B cell (primary cell): ENCODE data around the gene DCHS1. TPM values are rescaled to one million over a fixed set of nuclear protein-coding genes. Genes with fewer than 3 reads are reported as not detected.

Experiments used
- ATAC-seq: fragments of 200-7000 bp; cut with Tn5 transposase; one replicate; pipeline ENCODE4 v1.10.0; 2021; ENCODE audit warnings: low read depth, mild to moderate bottlenecking, moderate number of reproducible peaks, moderate library complexity
- CTCF ChIA-PET: fragments of 350-600 bp; sonication (Branson Sonifier 250); formaldehyde crosslinking; loops from one replicate; lab custom pipeline; 2021; ENCODE audit warnings: antibody characterized with exemption, inconsistent platforms; lab: Charles Lee
- POLR2A ChIA-PET: fragments of 350-600 bp; sonication (Branson Sonifier 250); formaldehyde crosslinking; loops from one replicate; lab custom pipeline; 2021; ENCODE audit warnings: antibody characterized with exemption; lab: Charles Lee
- DNase-seq: peaks from one replicate; pipeline ENCODE4 v3.0.0; 2013
- H2AFZ ChIP-seq: 2 replicates; pipeline ENCODE4 v1.6.1; 2012; ENCODE audit warnings: mild to moderate bottlenecking, low read depth, low read length; ENCODE audit not compliant: insufficient read depth, poor library complexity, severe bottlenecking
- H3K27ac ChIP-seq, 2 donors: 1 replicate in 1 of 2; 2 replicates in 1 of 2; pipeline ENCODE4 v1.5.1; 2012 to 2013; ENCODE audit warnings: low read length in 2 of 2, mild to moderate bottlenecking in 2 of 2, moderate library complexity in 1 of 2
- H3K27me3 ChIP-seq, 4 experiments: fragments of 200-600 bp in 1 of 4; sonication (generic) in 1 of 4; replicated peaks in 1 of 4; 1 replicate in 2 of 4; 2 replicates in 2 of 4; pipeline versions ENCODE4 v1.6.1 to v1.7.0; 2013 to 2016; ENCODE audit warnings: low read length in 3 of 4, mild to moderate bottlenecking in 2 of 4, mixed read lengths in 1 of 4, moderate library complexity in 1 of 4; ENCODE audit not compliant: insufficient read depth in 4 of 4, control insufficient read depth in 3 of 4; ENCODE audit errors: control extremely low read depth in 1 of 4
- H3K36me3 ChIP-seq, 2 experiments: replicated peaks in 1 of 2; 1 replicate in 1 of 2; 2 replicates in 1 of 2; pipeline versions ENCODE4 v1.6.1 to v1.7.1; 2013; ENCODE audit warnings: low read length in 1 of 2; ENCODE audit not compliant: insufficient read depth in 2 of 2, control insufficient read depth in 1 of 2; ENCODE audit errors: control extremely low read depth in 1 of 2, extremely low read depth in 1 of 2
- H3K4me1 ChIP-seq, 2 donors: fragments of 200-600 bp in 1 of 2; sonication (generic) in 1 of 2; 1 replicate in 1 of 2; 2 replicates in 1 of 2; pipeline versions ENCODE4 v1.5.1 to v1.6.1; 2013 to 2017; ENCODE audit warnings: low read length in 2 of 2; ENCODE audit not compliant: control insufficient read depth in 2 of 2, insufficient read depth in 2 of 2
- H3K4me2 ChIP-seq: replicated peaks from 2 replicates; pipeline ENCODE3; 2012; ENCODE audit warnings: mild to moderate bottlenecking, low read depth, low read length; ENCODE audit not compliant: poor library complexity, severe bottlenecking
- H3K4me3 ChIP-seq, 5 experiments: fragments of 200-600 bp in 1 of 5; sonication (generic) in 1 of 5; 1 replicate in 3 of 5; 2 replicates in 2 of 5; pipeline versions ENCODE4 v1.5.1 to v1.7.0; 2011 to 2016; ENCODE audit warnings: low read length in 4 of 5, mild to moderate bottlenecking in 4 of 5, low read depth in 2 of 5, control low read depth in 1 of 5, moderate library complexity in 1 of 5; ENCODE audit not compliant: insufficient read depth in 1 of 5; ENCODE audit errors: control extremely low read depth in 1 of 5, extremely low read depth in 1 of 5
- H3K79me2 ChIP-seq: fragments of 200-600 bp; sonication (generic); one replicate; pipeline ENCODE4 v1.6.0; 2016; ENCODE audit warnings: low read length; ENCODE audit not compliant: control insufficient read depth, insufficient read depth
- H3K9ac ChIP-seq: fragments of 200-600 bp; sonication (generic); 2 replicates; pipeline ENCODE4 v1.6.1; 2017; ENCODE audit warnings: mild to moderate bottlenecking, low read length, moderate library complexity
- H3K9me3 ChIP-seq, 3 donors: one replicate each; pipeline versions ENCODE4 v1.6.1 to v1.7.1; 2013; ENCODE audit warnings: low read length in 2 of 3; ENCODE audit not compliant: control insufficient read depth in 2 of 3, insufficient read depth in 1 of 3; ENCODE audit errors: control extremely low read depth in 1 of 3
- H4K20me1 ChIP-seq: 2 replicates; pipeline ENCODE4 v1.6.0; 2012; ENCODE audit warnings: mild to moderate bottlenecking, low read length; ENCODE audit not compliant: insufficient read depth, control insufficient read depth, poor library complexity, severe bottlenecking
- H3K27ac Mint-ChIP-seq: one replicate; pipeline ENCODE4 v1.8.0; 2021; ENCODE audit warnings: mixed read lengths
- H3K27me3 Mint-ChIP-seq: one replicate; pipeline ENCODE4 v1.8.0; 2021; ENCODE audit warnings: mixed read lengths
- H3K4me1 Mint-ChIP-seq: one replicate; pipeline ENCODE4 v1.8.0; 2021; ENCODE audit warnings: mixed read lengths
- H3K4me3 Mint-ChIP-seq: one replicate; pipeline ENCODE4 v1.8.0; 2021; ENCODE audit warnings: mixed read lengths
- H3K9me3 Mint-ChIP-seq: one replicate; pipeline ENCODE4 v1.8.0; 2022; ENCODE audit warnings: mixed read lengths; ENCODE audit not compliant: insufficient read depth
- EZH2 ChIP-seq: IDR thresholded peaks from 2 replicates; pipeline ENCODE4 v1.6.1; 2012; ENCODE audit warnings: borderline replicate concordance, low read depth, mild to moderate bottlenecking, moderate library complexity, low read length; ENCODE audit not compliant: insufficient read depth, poor library complexity, severe bottlenecking
- WGBS: methylation state at CpG from one replicate; pipeline ENCODE4 v1.1.5; 2013; ENCODE audit warnings: missing lambda C conversion rate; ENCODE audit not compliant: insufficient coverage; 5-methylcytosine and 5-hydroxymethylcytosine counted together
- intact Hi-C: fragments of 100-400 bp; cut with micrococcal nuclease; formaldehyde crosslinking; loops from one replicate; pipeline ENCODE4 v1.10.0; 2022
- polyA plus RNA-seq: library from polyadenylated mRNA; depleted of rRNA; stranded (reverse); fragments of >200 nt; gene quantifications from 2 replicates; pipeline ENCODE4 v1.2.3, GENCODE V29; 2012
- total RNA-seq, 2 donors: library from RNA; stranded (reverse); fragments of 120-200 nt in 1 of 2; gene quantifications; 1 replicate in 1 of 2; 2 replicates in 1 of 2; pipeline versions ENCODE4 v1.2.3 to v1.2.4, GENCODE V29; 2013 to 2022
- TF ChIP-seq, protein P1 (sequence below): fragments of 200-600 bp; IDR thresholded peaks from one replicate; pipeline ENCODE4 v1.8.0; 2022; ENCODE audit warnings: antibody characterized with exemption, mild to moderate bottlenecking

The DCHS1 gene
- total and polyA plus RNA-seq, 2 donors (not counting 1 experiment from before 2014, with no cell fraction given), result 0.31 to 0.84 TPM

DNA sequence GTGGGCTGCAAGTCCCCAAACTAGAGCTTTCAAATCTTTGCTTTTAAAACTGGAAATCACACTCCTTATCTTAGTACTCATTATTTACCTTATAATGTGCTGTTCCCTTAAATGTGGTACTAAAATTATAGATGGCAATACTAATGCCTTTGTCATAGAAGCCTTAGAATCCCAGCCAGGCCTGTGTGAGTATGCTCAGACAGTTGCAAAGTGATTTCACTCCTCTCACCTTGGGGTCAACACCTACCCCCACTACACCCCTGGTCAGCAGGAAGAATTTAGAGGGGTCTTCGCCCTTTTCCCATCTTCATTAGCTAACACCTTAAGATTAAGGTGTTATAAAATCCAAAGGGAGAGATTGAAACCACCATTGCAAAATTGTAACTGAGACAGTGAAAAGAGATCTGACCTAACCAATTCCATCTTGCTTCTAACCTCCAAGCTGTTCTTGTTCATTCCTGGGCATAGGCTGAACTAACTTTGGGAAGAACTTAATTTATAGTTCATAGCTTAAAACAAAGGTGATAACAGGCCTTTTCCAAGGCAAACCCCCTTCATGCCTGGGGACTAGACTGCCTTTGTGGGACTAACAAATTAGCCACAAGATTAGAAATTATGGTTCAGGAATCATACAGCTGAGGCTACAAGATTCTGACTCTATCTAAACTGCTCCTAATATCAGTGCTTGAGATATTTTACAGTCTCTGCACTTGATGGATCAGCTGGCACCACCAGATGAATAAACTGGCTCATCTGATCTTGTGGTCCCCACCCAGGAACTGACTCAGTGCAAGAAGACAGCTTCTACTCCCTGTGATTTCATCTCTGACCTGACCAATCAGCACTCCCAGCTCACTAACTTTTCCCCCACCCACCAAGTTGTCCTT is 38.0 kb upstream of the DCHS1 start:
- Mint-ChIP-seq H3K4me3 (no peak overlapping the region), H3K4me1 (no peaks in the 10 kb centered on the region), H3K9me3 (no peaks in the 10 kb centered on the region), H3K27ac (no peak overlapping the region), H3K27me3 (no peaks in the 10 kb centered on the region)
- DNase-seq (no peak), ATAC-seq (no peak)
- Histone ChIP-seq H3K79me2 (no peaks in the 10 kb centered on the region), H3K9ac (no peak overlapping the region), H3K4me2 (no peak overlapping the region), H3K4me1 (no peaks in the 10 kb centered on the region), H2AFZ (no peak overlapping the region), H3K27me3 (no peaks in the 10 kb centered on the region), H4K20me1 (no peaks in the 10 kb centered on the region), H3K36me3 (no peaks in the 10 kb centered on the region), H3K4me3 (no peak overlapping the region), H3K9me3 (no peaks in the 10 kb centered on the region), H3K27ac (no peak overlapping the region)
- intact Hi-C loops, result no loop called here
- CTCF ChIA-PET, result interaction anchor here (0.6 to 1.3 kb wide), 3 partner anchors 10 to 249 kb away, joined by 3 to 7 read pairs (median 4); partner anchors contain the start of gene MRPL17
- POLR2A ChIA-PET, result no interaction called here
- no CpG with 5 or more reads among the region's 1 CpG for whole genome bisulfite sequencing
- no peak for TF ChIP-seq EZH2
- TF ChIP-seq, protein P1, sequence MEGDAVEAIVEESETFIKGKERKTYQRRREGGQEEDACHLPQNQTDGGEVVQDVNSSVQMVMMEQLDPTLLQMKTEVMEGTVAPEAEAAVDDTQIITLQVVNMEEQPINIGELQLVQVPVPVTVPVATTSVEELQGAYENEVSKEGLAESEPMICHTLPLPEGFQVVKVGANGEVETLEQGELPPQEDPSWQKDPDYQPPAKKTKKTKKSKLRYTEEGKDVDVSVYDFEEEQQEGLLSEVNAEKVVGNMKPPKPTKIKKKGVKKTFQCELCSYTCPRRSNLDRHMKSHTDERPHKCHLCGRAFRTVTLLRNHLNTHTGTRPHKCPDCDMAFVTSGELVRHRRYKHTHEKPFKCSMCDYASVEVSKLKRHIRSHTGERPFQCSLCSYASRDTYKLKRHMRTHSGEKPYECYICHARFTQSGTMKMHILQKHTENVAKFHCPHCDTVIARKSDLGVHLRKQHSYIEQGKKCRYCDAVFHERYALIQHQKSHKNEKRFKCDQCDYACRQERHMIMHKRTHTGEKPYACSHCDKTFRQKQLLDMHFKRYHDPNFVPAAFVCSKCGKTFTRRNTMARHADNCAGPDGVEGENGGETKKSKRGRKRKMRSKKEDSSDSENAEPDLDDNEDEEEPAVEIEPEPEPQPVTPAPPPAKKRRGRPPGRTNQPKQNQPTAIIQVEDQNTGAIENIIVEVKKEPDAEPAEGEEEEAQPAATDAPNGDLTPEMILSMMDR, result no peak

DNA sequence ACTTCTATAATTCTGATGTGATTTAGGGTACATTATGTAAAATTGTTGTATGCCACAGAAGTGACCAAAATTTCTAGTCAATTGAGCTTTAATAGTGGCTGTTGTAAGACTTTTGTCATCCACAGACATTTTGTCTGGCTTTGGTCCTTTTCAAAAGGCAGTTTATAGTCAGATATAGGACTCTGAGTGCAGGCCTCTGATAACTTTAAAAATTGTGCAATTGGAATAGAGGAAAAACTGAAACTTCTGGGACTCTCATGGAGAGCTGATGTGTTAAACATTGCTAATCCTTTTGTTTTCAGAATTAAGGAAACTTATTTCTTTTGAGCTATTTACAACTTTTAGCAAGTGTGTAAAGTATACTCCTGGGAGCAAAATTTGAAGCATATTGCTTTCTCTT is 36.5 kb upstream of the DCHS1 start:
- Histone ChIP-seq H3K27me3 (no peaks in the 10 kb centered on the region), H3K4me2 (no peak overlapping the region), H3K9ac (no peak overlapping the region), H2AFZ (no peak overlapping the region), H3K27ac (no peak overlapping the region), H3K9me3 (no peaks in the 10 kb centered on the region), H3K4me3 (no peak overlapping the region), H3K79me2 (no peaks in the 10 kb centered on the region), H4K20me1 (no peaks in the 10 kb centered on the region), H3K36me3 (no peaks in the 10 kb centered on the region), H3K4me1 (no peaks in the 10 kb centered on the region)
- POLR2A ChIA-PET, result no interaction called here
- Mint-ChIP-seq H3K4me3 (no peak overlapping the region), H3K27me3 (no peaks in the 10 kb centered on the region), H3K27ac (no peak overlapping the region), H3K9me3 (no peaks in the 10 kb centered on the region), H3K4me1 (no peaks in the 10 kb centered on the region)
- intact Hi-C loops, result no loop called here
- DNase-seq (no peak), ATAC-seq (no peak)
- CTCF ChIA-PET, result interaction anchor here (0.8 to 1.5 kb wide), 2 partner anchors 8 to 30 kb away, joined by 3 read pairs; no protein-coding TSS in a partner anchor
- TF ChIP-seq, protein P1, result no peak
- TF ChIP-seq EZH2, result no peak
